GM12878 (cell line): ENCODE measurements around the gene SVOP. TPM values are rescaled to one million over a fixed set of nuclear protein-coding genes. Genes with fewer than 3 reads are reported as not detected.

Experiments
- ATAC-seq: fragments of 200-7000 bp; cut with Tn5 transposase; 3 replicates; pipeline ENCODE4 v1.9.1; 2020; ENCODE audit warnings: mild to moderate bottlenecking, moderate library complexity
- BruUV-seq: library from RNA; stranded (reverse); fragments of 400-500 nt; replicated peaks from 2 replicates; lab custom pipeline; 2021; lab: Mats Ljungman, UMichigan
- CTCF ChIA-PET: fragments of 300-600 bp; sonication (Branson Sonifier 250); formaldehyde crosslinking; extraction: SDS; loops from one replicate; lab custom pipeline; 2021; ENCODE audit warnings: inconsistent platforms; lab: Yijun Ruan, JAX
- POLR2A ChIA-PET: fragments of 350-600 bp; formaldehyde crosslinking; extraction: SDS; loops from one replicate; lab custom pipeline; 2021; ENCODE audit warnings: inconsistent platforms; lab: Charles Lee
- RAD21 ChIA-PET: fragments of 300-600 bp; sonication (Branson Sonifier 250); formaldehyde crosslinking; loops from one replicate; lab custom pipeline; 2023; ENCODE audit warnings: antibody characterized with exemption; ENCODE audit not compliant: unreplicated experiment; lab: Charles Lee
- SMC1A ChIA-PET: fragments of 300-600 bp; sonication (Branson Sonifier 250); formaldehyde crosslinking; loops from one replicate; lab custom pipeline; 2023; ENCODE audit not compliant: unreplicated experiment, uncharacterized antibody; lab: Charles Lee
- DNase-seq: peaks from one replicate; pipeline ENCODE4 v3.0.0-alpha.2; 2011; ENCODE audit warnings: low read depth, low spot score
- FAIRE-seq: peaks from 3 replicates; lab custom pipeline; 2011; peaks lifted over from hg19 to GRCh38; lab: Jason Lieb, UNC
- H2AFZ ChIP-seq: 2 replicates; pipeline ENCODE4 v1.6.0; 2011; ENCODE audit warnings: low read depth, low read length, control low read depth; ENCODE audit not compliant: control insufficient read depth
- H3K27ac ChIP-seq: 2 replicates; pipeline ENCODE4 v1.5.1; 2011; ENCODE audit warnings: control low read depth; ENCODE audit not compliant: control insufficient read depth, insufficient read depth
- H3K27me3 ChIP-seq, 2 experiments: replicated peaks in 1 of 2; 2 replicates each; pipeline versions ENCODE4 v1.6.0 to v1.6.1; 2011; ENCODE audit warnings: low read length in 1 of 2; ENCODE audit not compliant: control insufficient read depth in 2 of 2, insufficient read depth in 2 of 2
- H3K36me3 ChIP-seq, 2 experiments: 2 replicates each; pipeline ENCODE4 v1.5.1; 2011; ENCODE audit warnings: low read length in 1 of 2; ENCODE audit not compliant: control insufficient read depth in 2 of 2, insufficient read depth in 2 of 2
- H3K4me1 ChIP-seq: 2 replicates; pipeline ENCODE4 v1.6.1; 2011; ENCODE audit warnings: mild to moderate bottlenecking, low read length, moderate library complexity, mixed read lengths; ENCODE audit not compliant: control insufficient read depth, insufficient read depth
- H3K4me2 ChIP-seq: 2 replicates; pipeline ENCODE4 v1.6.0; 2011; ENCODE audit warnings: control low read depth; ENCODE audit not compliant: control insufficient read depth, insufficient read depth
- H3K4me3 ChIP-seq: fragments of 200-600 bp; sonication (generic); 2 replicates; pipeline ENCODE4 v1.5.1; 2016
- H3K79me2 ChIP-seq: 2 replicates; pipeline ENCODE4 v1.6.0; 2011; ENCODE audit warnings: low read length; ENCODE audit not compliant: control insufficient read depth, insufficient read depth
- H3K9ac ChIP-seq: 2 replicates; pipeline ENCODE4 v1.8.0; 2011; ENCODE audit warnings: low read length, control low read depth, mixed read lengths; ENCODE audit not compliant: control insufficient read depth, insufficient read depth
- H3K9me3 ChIP-seq: replicated peaks from 3 replicates; pipeline ENCODE4 v1.5.1; 2011; ENCODE audit warnings: mild to moderate bottlenecking, low read length; ENCODE audit not compliant: control insufficient read depth, insufficient read depth
- H4K20me1 ChIP-seq: 2 replicates; pipeline ENCODE4 v1.6.0; 2011; ENCODE audit not compliant: control insufficient read depth, insufficient read depth
- BACH1 ChIP-seq: fragments of 450-650 bp; IDR thresholded peaks from 2 replicates; pipeline ENCODE4 v1.6.1; 2017; ENCODE audit warnings: mild to moderate bottlenecking, borderline replicate concordance
- BCL11A ChIP-seq: IDR thresholded peaks from 2 replicates; pipeline ENCODE4 v1.6.1; 2011; ENCODE audit warnings: low read depth, low read length
- CHD1 ChIP-seq: IDR thresholded peaks from 2 replicates; pipeline ENCODE4 v1.6.1; 2012; ENCODE audit warnings: low read depth, low read length, improper control_type of control experiment
- CHD2 ChIP-seq: IDR thresholded peaks from 2 replicates; pipeline ENCODE4 v1.6.1; 2011; ENCODE audit warnings: low read depth, low read length, improper control_type of control experiment, borderline replicate concordance
- EED ChIP-seq: sonication (generic); IDR thresholded peaks from 2 replicates; pipeline ENCODE4 v1.6.1; 2016; ENCODE audit warnings: antibody characterized with exemption, low read depth
- EGR1 ChIP-seq, 2 experiments: IDR thresholded peaks; 1 replicate in 1 of 2; 2 replicates in 1 of 2; pipeline ENCODE4 v1.6.1; 2011 to 2012; ENCODE audit warnings: low read depth in 2 of 2, low read length in 2 of 2, borderline replicate concordance in 1 of 2, mild to moderate bottlenecking in 1 of 2, moderate library complexity in 1 of 2
- HDGF ChIP-seq: fragments of 450-650 bp; IDR thresholded peaks from 2 replicates; pipeline ENCODE4 v1.6.1; 2016; ENCODE audit warnings: antibody characterized with exemption
- IKZF1 ChIP-seq: fragments of 450-650 bp; conservative IDR thresholded peaks from 2 replicates; pipeline ENCODE4 v1.6.1; 2017; ENCODE audit warnings: antibody characterized with exemption, mild to moderate bottlenecking
- MAX ChIP-seq: IDR thresholded peaks from 2 replicates; pipeline ENCODE4 v1.6.1; 2012; ENCODE audit warnings: low read depth, low read length, improper control_type of control experiment
- MEF2B ChIP-seq: fragments of 450-650 bp; IDR thresholded peaks from 2 replicates; pipeline ENCODE4 v1.6.1; 2018; ENCODE audit warnings: mild to moderate bottlenecking, moderate library complexity; ENCODE audit not compliant: partially characterized antibody, poor library complexity, severe bottlenecking
- NKRF ChIP-seq: fragments of 450-650 bp; conservative IDR thresholded peaks from 2 replicates; pipeline ENCODE4 v1.6.1; 2017; ENCODE audit warnings: mild to moderate bottlenecking, moderate library complexity
- TCF3 ChIP-seq: IDR thresholded peaks from 2 replicates; pipeline ENCODE4 v1.6.1; 2012; ENCODE audit warnings: low read depth, mild to moderate bottlenecking, low read length, borderline replicate concordance; ENCODE audit not compliant: insufficient read depth
- WGBS: methylation state at CpG from one replicate; pipeline ENCODE4 v1.1.6; 2016; ENCODE audit warnings: low lambda C conversion rate; ENCODE audit not compliant: insufficient replicate concordance, insufficient coverage; ENCODE audit errors: missing lambda C conversion rate; 5-methylcytosine and 5-hydroxymethylcytosine counted together
- in situ Hi-C: fragments of 300-500 bp; cut with MboI; formaldehyde crosslinking; loops from 9 replicates; pipeline ENCODE4 v1.14.3; 2018; ENCODE audit warnings: mixed read lengths
- intact Hi-C: fragments of 100-400 bp; cut with micrococcal nuclease; formaldehyde crosslinking; loops from one replicate; pipeline ENCODE4 v1.14.2; 2022; ENCODE audit not compliant: unreplicated experiment
- polyA plus RNA-seq, 11 experiments: library from polyadenylated mRNA; depleted of rRNA in 4 of 11; unstranded in 6 of 11; stranded (reverse) in 5 of 11; fragments of >200 nt; fragmentation: Nextera tagmentation in 4 of 11; fragmentation: Illumina TruSeq in 1 of 11; extraction: Ambion mirVana in 4 of 11; extraction: Trizol in 1 of 11; gene quantifications; 1 replicate in 1 of 11; 2 replicates in 10 of 11; pipeline versions ENCODE4 v1.2.1 to v1.2.3, GENCODE V29; 2011 to 2016; ENCODE audit warnings: inconsistent platforms in 2 of 11, missing spikeins in 2 of 11, low read depth in 1 of 11
- total RNA-seq, 4 experiments: library from RNA; depleted of rRNA in 3 of 4; stranded (reverse); fragments of >200 nt in 3 of 4; fragmentation: Illumina TruSeq in 1 of 4; extraction: Trizol in 1 of 4; gene quantifications; 2 replicates each; pipeline versions ENCODE4 v1.2.1 to v1.2.3, GENCODE V29; 2013 to 2021
- TF ChIP-seq, protein P1 (sequence below): fragments of 450-650 bp; IDR thresholded peaks from 2 replicates; pipeline ENCODE4 v1.6.1; 2018; ENCODE audit warnings: mild to moderate bottlenecking, low read depth, moderate library complexity; ENCODE audit not compliant: partially characterized antibody

The SVOP gene
- total and polyA plus RNA-seq, 10 of the 15 experiments (the other 5 are each of a cell fraction or from before 2014, with no cell fraction given) = under 0.01 TPM; not detected in 9

DNA sequence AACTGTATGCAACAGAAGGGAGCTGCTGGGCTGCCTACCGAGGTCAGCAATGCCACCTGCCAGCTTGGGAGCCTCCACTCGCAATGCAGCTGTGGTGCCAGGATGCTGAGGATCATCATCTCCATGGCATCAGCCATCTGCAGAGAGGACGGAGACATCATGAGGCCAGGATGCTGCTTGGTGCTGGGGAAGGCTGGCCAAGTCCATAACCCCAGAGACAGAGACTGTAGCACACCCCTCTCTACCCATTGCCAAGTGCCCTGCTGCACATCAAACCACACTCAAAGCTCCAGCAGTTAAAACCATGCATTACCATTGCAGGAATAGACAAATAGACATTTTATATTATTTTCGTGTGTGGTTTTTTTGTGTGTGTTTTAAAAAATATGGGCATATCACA, 43.5 kb downstream of the SVOP start (continued):
- TF ChIP-seq NKRF = no peak
- TF ChIP-seq EED = no peak
- TF ChIP-seq, protein P1, sequence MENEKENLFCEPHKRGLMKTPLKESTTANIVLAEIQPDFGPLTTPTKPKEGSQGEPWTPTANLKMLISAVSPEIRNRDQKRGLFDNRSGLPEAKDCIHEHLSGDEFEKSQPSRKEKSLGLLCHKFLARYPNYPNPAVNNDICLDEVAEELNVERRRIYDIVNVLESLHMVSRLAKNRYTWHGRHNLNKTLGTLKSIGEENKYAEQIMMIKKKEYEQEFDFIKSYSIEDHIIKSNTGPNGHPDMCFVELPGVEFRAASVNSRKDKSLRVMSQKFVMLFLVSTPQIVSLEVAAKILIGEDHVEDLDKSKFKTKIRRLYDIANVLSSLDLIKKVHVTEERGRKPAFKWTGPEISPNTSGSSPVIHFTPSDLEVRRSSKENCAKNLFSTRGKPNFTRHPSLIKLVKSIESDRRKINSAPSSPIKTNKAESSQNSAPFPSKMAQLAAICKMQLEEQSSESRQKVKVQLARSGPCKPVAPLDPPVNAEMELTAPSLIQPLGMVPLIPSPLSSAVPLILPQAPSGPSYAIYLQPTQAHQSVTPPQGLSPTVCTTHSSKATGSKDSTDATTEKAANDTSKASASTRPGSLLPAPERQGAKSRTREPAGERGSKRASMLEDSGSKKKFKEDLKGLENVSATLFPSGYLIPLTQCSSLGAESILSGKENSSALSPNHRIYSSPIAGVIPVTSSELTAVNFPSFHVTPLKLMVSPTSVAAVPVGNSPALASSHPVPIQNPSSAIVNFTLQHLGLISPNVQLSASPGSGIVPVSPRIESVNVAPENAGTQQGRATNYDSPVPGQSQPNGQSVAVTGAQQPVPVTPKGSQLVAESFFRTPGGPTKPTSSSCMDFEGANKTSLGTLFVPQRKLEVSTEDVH = no peak
- TF ChIP-seq CHD1 = no peak
- TF ChIP-seq, all 136 proteins: peak for 0

- 0% methylated on average over 2 of the region's 2 CpGs for WGBS
- no TSS peak for BruUV-seq
- H3K9me3 ChIP-seq = no peaks in the 10 kb centered on the region
- intact Hi-C loops = no loop called here
- peaks cover 0 to 2% of the 10 kb centered on the region in 2 experiments; a peak in 3 of 4 replicates for H3K27me3 ChIP-seq
- CTCF ChIA-PET = interaction anchor here (1.7 kb wide), 1 partner anchor 91 kb away, joined by 3 read pairs; no protein-coding TSS in a partner anchor
- H3K9ac ChIP-seq = no peak overlapping the region
- FAIRE-seq (no peak), DNase-seq (no peak), ATAC-seq (no peak)
- POLR2A ChIA-PET = no interaction called here
- H3K36me3 ChIP-seq = no peaks in the 10 kb centered on the region
- no peak overlapping the region for H3K4me3 ChIP-seq
- SMC1A ChIA-PET = interaction anchor here (0.6 kb wide), 1 partner anchor 189 kb away, joined by 3 read pairs; no protein-coding TSS in a partner anchor
- no peak overlapping the region for H3K4me2 ChIP-seq
- H3K4me1 ChIP-seq = no peaks in the 10 kb centered on the region
- H3K79me2 ChIP-seq = no peaks in the 10 kb centered on the region
- no peak overlapping the region for H3K27ac ChIP-seq
- RAD21 ChIA-PET = no interaction called here
- no peaks in the 10 kb centered on the region for H4K20me1 ChIP-seq
- in situ Hi-C loops = no loop called here
- no peak overlapping the region for H2AFZ ChIP-seq
- TF ChIP-seq HDGF (no peak), CHD2 (no peak), MEF2B (no peak), MAX (no peak), IKZF1 (no peak), BACH1 (no peak), EGR1 (IDR thresholded peaks at IDR 0.05; ENCODE audit: borderline replicate concordance in 1 of 2, low read depth in 2 of 2, low read length in 2 of 2) (no peak), TCF3 (no peak), BCL11A (no peak)
Observed at GRCh38 chr12:108975024-108975593, 45.8 kb downstream of the SVOP start.
